Stimulated activated CD4-positive, alpha-beta T cell treated with anti-CD3 and anti-CD28 coated beads, Interleukin-4, amount 100 ng/mL, for 1 hour (primary cell): ENCODE results near the gene PIK3R6.

Experiments
- DNase-seq: peaks from one replicate; pipeline ENCODE4 v3.0.0-alpha.2; 2020

PIK3R6 gene

DNA sequence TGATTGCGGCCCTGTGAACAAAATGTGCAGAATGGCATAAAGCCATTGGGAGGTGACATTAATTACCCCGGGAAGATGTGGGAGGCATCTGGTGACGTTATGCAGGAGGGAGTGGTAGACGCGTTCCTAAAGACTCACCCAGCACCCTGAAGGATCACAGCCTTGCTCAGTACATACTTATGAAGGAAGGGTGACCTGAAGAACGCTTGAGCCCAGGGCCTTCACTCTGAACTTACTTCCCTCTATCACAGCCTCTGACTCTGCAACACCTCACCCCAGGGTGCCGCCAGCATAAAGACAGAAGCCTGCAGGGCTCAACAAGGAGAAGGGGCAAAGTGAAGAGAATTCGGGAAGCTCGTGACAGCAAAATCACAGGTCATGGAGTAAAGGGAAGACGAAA is 77.7 kb downstream of the PIK3R6 start:
- DNase-seq = no peak

DNA sequence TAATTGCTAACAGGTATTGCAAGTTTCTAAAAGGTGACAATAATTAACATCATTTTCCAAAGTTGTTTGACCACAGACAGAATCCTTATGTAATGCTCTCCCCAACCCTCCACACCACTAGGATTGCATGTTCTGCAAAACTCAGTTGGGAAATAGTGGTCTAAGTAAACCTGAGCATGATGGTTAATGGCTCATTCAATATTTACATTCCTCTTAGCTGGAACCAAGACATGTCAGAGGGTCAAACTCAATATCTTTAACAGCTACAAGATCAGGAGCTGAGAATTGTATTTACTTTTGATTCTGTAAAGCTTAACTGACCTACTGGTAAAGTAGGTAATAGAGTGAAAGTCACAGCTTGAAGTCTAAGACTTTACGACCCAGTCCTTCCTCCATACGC is 78.5 kb downstream of the PIK3R6 start:
- DNase-seq = no peak

DNA sequence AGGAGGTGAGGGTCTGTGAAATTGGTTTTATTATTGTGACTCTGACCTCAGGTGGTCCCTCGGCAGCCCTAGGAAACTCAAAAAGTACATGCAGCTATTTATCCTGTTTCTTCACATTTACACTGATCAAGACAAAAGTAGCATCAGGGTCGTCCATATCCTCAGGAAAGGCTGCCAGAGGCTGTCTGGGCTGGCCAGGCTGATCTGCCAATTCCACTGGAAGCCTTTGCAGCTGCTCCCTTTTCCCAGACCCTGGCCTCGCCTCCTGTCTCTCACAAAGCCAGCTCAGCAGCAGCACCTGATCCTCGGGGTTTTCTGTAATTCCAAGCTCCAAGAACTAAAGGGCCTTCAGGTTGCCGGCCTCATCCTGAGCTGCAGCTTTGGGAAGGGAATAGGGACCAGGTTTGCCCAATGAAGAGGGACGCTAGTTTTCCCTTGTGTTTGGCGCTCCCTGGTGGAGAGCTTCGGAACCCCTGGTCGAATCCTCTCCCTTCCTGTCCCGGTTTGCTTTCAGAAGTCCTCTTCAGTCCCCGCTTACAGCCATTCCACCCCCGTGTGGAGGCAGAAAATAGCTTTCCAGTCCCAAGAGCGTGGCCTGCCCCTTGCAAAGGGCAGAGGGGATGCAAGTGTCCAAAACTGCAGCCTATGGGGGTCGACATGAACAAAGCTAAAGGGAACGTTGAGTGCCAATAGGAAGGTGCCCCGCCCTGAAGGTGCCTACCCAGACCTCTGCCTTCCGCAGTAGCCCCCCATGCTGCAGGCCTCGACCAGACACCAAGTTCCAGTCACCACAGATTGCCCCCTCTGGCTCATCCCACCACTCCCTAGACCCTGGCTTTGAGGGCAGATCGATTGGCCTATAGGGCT is 81.7 kb downstream of the PIK3R6 start:
- DNase-seq = peak; percentile 64

DNA sequence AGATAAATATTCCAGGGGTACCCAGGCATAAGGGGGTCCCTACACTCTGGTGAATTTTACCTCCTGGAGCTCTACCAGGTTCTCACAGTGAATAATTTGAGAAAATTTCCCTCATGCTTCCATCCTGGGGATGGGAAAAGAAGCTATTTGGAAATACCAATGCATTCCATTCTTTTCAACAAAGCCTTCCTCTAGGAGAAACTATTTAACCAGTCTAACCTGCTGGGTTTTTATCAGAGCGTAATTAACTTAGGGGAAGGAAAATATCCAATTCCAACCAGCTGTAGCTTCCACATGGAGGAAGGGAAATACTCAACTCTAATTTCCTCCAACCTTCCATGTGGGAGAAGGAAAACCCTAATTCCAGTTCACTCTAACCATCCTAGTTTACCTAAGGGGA is 85.3 kb downstream of the PIK3R6 start:
- DNase-seq = no peak

DNA sequence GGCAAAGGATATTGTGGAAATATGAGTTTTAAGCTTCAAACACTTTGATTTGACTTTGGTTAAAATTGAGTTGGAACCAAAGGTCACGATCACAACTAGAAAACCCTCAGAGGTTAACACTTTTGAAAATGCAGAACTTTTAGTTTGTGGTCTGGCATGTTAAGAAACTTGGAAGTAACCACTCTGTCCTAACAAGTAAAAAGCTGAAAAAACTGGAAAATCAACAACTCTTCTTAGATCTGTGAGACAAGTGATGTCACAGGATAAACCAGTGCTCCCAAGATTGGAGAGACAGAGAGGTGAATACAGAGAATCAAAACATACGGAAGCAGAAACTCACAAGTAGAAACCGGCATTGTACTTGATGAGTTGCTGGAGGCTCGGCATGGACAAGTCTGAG is 85.7 kb downstream of the PIK3R6 start:
- DNase-seq = no peak

DNA sequence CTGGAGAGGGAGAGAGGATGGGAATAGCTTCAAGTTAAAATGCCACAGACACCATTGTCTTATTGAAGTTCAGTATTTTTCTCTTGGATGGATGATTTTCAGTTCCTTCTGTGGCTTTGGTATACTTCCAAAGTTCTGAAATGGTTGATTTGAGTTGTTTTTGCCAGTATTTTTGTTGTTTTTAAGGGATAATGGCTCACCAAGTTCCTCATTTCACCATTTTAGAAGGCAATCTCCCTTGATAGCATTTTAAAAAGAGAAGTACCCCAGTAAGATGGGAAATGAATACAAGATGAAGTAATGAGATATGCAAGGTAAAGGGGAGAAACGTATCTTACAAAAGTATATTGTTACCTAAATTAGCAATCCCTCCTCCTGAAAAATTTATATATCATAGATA is 90.6 kb downstream of the PIK3R6 start:
- no peak for DNase-seq

DNA sequence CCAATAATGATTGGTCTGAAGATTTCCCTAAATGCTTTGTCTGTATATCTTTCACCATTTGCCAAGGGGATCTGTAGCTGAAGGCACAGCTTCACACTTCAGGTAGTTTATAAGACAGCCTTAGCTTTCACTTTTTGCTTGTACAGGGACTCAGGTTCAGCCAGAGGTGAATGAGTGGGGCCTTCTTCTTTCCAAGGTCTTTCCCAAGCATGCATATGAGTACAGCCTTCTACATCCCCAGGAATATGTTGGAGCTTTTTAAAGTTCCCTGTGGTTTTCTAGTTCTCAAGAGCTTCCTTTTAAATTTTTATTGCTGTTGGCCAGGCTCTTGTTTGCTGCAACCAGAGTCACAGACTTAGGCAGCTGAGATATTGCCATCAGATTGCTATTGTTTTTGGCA is 91.2 kb downstream of the PIK3R6 start:
- no peak for DNase-seq

DNA sequence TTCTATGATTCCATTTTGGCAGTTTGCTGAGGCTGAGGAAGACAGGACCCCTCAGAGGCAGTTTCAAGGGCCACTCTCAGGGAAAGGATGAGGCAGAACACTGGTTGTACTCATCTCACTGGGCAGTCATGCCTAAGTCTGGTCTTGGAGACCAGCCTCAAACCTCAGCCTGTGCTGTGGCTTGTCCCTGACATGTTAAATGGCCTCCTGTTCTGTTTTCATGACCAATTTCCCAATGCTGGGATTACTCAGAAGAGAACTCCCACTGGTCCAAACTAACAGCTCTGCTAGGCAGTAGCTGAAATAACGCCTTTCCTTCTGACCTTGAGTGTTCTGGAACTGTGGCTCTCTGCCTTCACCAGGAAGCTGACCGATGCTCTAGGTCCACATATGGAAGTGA is 100.7 kb downstream of the PIK3R6 start:
- DNase-seq = no peak

DNA sequence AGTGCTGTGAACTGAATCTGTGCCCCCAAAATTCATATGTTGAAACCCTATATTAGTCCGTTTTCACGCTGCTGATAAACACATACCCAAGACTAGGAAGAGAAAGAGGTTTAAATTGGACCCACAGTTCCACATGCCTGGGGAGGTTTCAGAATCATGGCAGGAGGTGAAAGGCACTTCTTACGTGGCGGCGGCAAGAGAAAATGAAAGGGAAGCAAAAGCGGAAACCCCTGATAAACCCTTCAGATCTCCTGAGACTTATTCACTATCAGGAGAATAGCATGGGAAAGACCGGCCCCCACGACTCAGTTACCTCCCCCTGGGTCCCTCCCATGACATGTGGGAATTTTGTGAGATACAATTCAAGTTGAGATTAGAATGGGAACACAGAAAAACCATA is 105.5 kb downstream of the PIK3R6 start:
- no peak for DNase-seq

DNA sequence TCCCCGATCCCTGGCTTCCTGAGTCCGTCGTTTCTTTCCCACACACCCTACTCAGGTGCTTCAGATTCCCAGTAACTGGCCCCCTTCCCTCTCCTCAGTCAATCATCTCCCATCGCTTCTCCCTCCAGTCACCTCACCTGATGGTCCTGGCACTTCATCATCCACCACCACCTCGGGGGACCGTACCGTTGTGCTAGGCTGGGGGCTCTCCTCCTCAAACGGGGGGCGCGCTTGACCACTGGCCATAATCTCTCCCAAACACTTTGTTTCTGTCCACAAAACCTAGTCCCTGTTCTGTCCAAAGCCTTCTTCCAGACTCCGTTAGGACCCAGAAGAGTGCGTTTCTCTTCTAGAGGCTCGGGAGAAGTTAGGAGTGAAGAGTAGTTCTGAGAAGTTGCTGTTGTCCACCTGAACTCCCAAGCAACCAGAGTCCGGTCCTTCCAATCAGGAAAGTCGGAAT is 109.3 kb downstream of the PIK3R6 start, which contains the start of gene SPDYE4:
TSS of gene SPDYE4 (minus strand) at position 410 of the 460 bp plus-strand sequence. CDS start at position 246, 164 bp downstream.
- no peak for DNase-seq

DNA sequence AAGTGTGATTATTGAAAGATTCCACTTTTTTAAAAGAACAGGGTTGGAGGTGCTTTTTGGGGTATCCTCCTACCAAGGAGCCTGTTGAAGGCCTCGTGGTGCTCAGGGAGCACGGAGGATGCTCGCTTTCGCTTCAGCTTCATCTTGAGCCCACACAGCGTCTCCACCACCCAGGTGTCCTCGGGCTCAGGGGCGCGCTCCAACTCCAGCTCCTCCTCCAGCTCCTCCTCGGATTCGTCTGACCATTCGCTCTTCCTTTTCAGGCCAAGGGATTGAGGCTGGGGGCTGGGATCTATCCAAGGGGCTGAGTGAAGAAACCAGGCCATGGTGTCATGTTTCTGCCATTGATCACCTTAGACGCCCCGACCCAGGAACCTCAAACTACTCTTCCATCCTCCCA is 110.3 kb downstream of the PIK3R6 start:
- DNase-seq = no peak

DNA sequence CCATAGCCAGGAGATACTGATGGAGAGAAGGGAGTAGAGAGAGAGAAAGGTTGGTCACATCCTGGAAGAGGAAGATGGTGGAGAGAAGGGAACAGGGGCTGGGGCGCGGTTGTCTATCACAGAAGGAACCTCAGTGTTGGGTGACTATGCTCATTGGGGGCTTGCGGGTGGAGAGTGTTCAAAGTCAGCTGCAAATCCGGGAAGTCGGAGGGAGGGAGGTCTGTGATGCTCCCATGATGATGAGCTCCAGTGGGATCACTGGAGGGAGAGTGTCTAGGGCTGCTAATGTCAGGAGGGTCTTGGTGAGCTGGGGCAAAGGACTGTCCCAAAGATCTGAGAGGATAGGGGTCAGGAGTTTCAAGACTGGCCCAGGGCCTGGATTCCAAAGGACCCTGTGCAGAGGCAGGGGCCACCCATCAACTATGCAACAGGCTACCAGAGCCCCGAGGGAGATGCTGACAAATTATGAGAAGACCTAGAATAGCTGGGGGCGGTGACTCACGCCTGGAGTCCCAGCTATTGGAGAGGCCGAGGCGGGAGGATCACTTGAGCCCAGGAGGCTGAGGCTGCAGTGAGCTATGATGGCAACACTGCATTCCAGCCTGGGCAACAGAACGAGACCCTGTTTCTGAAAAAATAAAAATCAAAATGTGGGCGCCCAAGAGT is 111.8 kb downstream of the PIK3R6 start:
- DNase-seq = no peak

DNA sequence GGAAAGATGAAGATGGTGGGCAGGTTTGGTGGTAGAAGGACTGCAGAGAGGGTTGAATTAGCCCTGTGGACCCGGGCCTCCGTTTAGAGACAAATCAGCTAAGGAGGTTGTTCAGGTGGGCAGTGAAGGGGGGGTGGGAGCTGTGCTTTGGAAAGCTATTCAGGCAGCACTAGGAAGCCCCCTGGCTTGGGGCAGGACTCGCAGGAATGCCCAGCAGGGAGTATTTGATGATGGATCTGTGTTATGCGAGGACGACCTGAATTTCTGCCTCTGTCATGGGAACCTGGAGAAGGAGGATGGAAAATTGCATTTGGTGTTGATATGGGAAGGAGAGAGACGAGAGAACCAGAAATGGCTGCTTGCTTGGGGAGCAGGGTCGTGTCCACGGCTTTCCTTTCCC is 112.6 kb downstream of the PIK3R6 start:
- DNase-seq = no peak

DNA sequence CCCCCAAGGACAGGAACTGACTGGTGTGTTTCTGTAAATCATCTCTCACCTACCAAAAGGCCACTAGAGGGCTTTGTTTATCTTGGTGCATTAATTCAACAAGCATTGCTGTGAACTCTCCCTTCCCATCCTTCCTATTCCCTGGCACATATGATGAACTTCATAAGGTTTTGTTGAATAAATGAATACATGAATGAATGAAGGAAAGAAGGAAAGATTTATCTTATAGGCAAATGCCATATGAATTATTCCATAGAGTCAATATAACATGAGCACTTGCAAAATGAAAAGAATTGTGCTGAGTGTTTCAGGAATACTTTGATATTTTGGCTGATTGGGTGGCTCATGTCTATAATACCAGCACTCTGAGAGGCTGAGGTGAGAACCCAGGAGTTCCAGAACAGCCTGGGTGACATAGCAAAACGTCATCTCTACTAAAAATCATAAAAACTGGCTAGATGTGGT is 113.5 kb downstream of the PIK3R6 start:
- DNase-seq = no peak

DNA sequence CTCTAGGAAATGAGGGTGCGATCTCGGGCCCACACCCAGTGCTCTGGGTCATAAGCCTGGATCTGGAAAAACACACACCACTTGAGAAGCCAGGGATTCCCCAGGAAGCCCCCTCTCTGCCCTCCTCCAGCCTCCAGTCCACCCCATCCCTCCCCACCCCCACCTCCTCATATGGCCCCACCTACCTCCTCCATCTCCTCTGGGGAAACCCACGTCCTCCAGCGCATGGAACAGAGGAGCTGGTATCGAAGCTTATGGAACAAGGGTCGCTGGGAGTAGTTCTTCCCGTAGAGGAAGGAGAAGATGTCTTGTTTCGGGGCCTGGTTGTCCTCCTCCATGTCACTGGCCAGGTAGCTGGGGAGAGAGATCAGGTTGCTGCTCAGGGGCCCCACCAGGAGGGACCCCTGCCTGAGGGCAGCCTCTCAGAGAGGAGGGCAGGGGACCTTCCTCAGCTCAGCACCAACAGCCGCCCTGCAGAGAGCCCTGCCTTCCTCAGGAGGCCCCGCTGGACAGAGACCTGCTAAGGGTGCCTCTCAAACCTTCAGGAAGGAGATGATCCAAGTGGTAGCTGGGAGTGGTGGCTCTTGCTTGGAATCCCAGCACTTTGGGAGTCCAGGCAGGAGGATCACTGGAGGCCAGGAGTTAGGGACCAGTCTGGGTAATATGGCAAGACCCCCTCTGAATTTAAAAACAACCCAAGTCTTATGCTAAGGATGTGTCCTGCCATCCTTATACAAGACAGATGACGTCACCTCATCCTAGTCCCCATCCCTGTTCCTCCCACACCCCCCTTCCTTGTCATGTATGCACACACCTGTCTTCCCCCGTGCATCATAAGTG is 114.1 kb downstream of the PIK3R6 start:
- DNase-seq = no peak
